ENCODE measurements around the gene STK40. TPM values are rescaled to one million over a fixed set of nuclear protein-coding genes. Genes with fewer than 3 reads are reported as not detected.

STK40 gene
- total RNA-seq, 3 donors from 2014 or later, result 63.9 to 86.1 (median 66.8) TPM

DNA sequence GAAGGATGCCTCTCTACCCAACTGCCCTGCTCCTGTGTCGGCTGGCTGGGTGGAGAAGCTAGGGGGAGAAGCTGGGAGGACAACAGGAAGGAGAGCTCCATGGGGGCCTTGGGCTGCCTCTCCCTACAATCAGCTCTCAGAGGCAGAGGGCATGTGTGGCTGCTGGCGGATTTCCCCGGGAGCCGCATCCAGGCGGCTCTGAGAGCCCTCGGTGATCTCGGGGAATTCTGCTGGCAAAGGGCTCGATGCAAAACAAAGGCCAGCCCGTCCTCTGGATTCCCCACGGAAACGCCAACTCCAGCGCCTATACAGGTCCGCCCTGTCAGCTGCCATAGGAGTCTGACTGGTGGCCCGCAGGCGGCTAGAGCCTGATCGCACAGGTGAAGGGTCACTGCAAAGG, 35.9 kb downstream of the STK40 start:
- no peak overlapping the region for H3K4me3 Mint-ChIP-seq
- DNase-seq (no peak), ATAC-seq (no peak)
- peaks cover 26% of the 10 kb centered on the region for H3K4me1 Mint-ChIP-seq (ENCODE audit: low read depth)
- H3K9me3 Mint-ChIP-seq, result no peaks in the 10 kb centered on the region
- no peaks in the 10 kb centered on the region for H3K27me3 Mint-ChIP-seq (ENCODE audit: low read depth)
- H3K36me3 Mint-ChIP-seq (ENCODE audit: insufficient read depth), result peaks cover 27% of the 10 kb centered on the region

DNA sequence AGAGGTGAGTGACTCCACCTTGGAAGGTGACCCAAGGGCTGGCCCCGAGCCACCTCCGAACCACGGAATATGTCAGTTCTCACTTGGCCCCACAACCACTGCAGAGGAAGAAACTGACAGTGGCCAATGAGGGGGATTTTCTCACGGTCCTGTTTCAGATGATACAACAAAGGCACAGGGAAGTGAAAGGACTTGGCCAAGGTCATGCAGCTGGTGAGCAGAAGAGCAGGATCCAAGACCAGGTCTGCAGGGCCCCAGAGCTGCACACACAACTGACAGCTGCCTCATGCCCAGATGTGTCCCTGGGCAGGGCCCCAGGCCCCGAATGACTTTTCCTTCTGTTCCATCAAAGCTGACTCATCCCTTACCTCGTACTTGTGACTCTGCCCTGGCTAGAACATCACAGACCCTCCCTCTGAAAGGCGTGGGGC, 36.5 kb downstream of the STK40 start:
- DNase-seq, result no peak
- no peaks in the 10 kb centered on the region for H3K27me3 Mint-ChIP-seq (ENCODE audit: low read depth)

DNA sequence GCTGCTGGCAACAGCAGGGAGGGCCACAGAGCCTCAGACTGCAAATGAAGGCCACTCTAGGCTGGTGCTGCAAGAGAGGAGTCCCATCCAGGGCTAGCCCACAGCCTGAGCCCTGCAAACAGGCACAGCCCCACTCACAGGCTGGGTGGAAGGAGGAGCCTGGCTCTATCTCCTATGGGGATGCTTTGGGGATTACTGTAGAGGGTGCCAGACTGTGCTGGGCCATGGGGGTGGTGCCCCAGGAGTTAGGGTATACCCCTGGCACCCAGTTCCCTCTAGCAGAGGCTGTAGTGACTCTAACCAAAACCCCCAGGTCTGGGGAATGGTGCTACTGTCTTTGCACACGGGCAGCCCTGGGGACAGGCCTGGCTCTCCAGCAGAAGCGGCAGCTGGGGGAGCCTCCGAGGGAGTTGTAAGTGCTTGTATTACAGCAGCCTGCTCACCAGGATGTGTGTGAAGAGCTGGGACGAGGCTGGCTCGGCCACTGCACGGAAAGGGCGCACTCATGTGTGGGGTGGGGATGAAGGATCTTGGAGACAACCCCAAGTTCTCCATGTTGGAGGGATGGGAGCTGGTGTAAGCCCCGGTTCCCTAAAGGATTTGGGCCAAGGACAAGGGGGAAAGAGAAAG, 38.9 kb downstream of the STK40 start:
- no peaks in the 10 kb centered on the region for H3K9me3 Mint-ChIP-seq
- DNase-seq, result no peak

More for the DNA sequence above, 36.5 kb downstream of the STK40 start:
- ATAC-seq, result peak in 1 of 2 donors; percentile 17
- peaks cover 25% of the 10 kb centered on the region for H3K36me3 Mint-ChIP-seq (ENCODE audit: insufficient read depth)
- no peak overlapping the region for H3K4me3 Mint-ChIP-seq
- H3K9me3 Mint-ChIP-seq, result no peaks in the 10 kb centered on the region
- peaks cover 26% of the 10 kb centered on the region for H3K4me1 Mint-ChIP-seq (ENCODE audit: low read depth)

DNA sequence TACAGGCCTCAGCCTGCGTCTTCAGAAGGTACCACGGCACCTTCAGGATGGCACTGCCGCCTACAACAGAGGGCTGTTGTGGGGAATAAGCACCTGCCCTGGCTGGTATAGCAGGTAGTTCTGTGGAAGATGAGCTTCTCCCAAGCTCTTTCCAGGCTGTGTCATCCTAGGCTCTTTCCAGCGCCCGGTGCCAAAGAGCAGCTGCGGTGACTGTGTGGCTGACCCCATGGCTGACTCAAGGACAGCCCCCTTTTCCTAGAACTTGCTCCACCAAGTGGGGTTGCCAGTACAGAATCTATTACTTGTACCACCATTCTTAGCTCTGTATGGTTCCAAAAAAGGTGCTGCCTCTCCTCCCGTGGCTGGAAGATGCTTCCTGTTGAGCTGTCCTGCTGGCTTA, 40.4 kb downstream of the STK40 start:
- ATAC-seq (no peak), DNase-seq (no peak)
- H3K27me3 Mint-ChIP-seq (ENCODE audit: low read depth), result no peaks in the 10 kb centered on the region
- H3K9me3 Mint-ChIP-seq, result no peaks in the 10 kb centered on the region
- peaks cover 4% of the 10 kb centered on the region for H3K4me1 Mint-ChIP-seq (ENCODE audit: low read depth)
- peaks cover 24% of the 10 kb centered on the region for H3K36me3 Mint-ChIP-seq (ENCODE audit: insufficient read depth)
- H3K4me3 Mint-ChIP-seq, result no peak overlapping the region

More for the DNA sequence above, 38.9 kb downstream of the STK40 start:
- Mint-ChIP-seq H3K27me3 (ENCODE audit: low read depth) (no peaks in the 10 kb centered on the region), H3K36me3 (ENCODE audit: insufficient read depth) (peaks cover 16% of the 10 kb centered on the region), H3K4me1 (ENCODE audit: low read depth) (peaks cover 19% of the 10 kb centered on the region), H3K4me3 (no peak overlapping the region)
- ATAC-seq, result no peak

DNA sequence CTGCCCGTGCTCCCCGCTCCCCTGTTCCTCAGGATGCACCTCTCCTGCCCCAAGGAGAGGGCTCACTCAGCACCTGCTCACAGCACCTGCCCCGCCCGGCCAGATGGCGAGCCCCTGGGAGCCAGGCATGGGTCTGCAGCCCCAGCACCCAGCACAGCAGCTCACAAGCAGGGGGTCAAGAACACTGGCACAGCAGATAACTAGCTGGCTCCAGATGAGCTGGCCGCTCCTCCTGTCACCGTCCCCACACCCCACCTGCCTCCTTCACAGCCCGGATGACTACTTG, 41.4 kb downstream of the STK40 start:
- Mint-ChIP-seq H3K9me3 (no peaks in the 10 kb centered on the region), H3K4me3 (no peak overlapping the region), H3K4me1 (ENCODE audit: low read depth) (peaks cover 5% of the 10 kb centered on the region), H3K27me3 (ENCODE audit: low read depth) (no peaks in the 10 kb centered on the region), H3K36me3 (ENCODE audit: insufficient read depth) (peaks cover 25% of the 10 kb centered on the region)
- ATAC-seq, result no peak
- DNase-seq, result no peak

DNA sequence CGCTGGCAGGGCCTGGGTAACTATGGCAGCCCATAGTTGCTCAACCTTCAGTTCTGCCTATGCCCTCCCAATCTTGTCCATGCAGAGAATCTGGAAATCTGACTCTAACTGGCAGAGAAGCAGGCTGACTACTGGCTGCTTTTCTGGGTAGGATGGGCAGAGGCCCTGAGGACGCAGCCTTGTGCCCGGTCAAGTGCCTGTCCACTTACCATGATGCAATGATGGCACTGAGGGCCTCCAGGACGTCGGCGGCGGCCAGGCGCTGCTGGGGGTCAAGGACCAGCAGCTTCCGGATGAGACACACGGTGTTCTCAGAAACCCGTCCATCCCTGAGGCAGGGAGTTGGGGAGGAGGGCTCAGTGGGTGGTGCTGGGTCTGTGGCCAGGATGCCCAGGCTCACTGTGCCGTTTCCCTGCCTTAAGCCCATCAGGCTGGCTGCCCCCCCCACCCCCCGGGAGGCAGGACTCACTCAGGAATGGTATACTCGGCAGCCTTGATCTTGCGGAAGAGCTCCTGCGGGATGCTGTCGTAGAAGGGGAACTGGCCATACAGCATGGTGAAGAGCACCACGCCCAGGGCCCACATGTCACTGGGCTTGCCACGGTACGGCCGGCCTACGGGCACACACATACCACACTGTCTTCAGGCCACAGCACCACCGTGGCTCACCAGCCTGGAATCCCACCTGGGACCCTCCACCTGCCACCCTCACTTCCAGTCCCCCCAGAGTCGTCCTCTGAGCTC, 41.9 kb downstream of the STK40 start:
- H3K9me3 Mint-ChIP-seq, result no peaks in the 10 kb centered on the region
- H3K4me3 Mint-ChIP-seq, result no peak overlapping the region
- ATAC-seq (no peak), DNase-seq (no peak)
- H3K4me1 Mint-ChIP-seq (ENCODE audit: low read depth), result peaks cover 10% of the 10 kb centered on the region
- no peaks in the 10 kb centered on the region for H3K27me3 Mint-ChIP-seq (ENCODE audit: low read depth)
- peaks cover 26% of the 10 kb centered on the region for H3K36me3 Mint-ChIP-seq (ENCODE audit: insufficient read depth)

DNA sequence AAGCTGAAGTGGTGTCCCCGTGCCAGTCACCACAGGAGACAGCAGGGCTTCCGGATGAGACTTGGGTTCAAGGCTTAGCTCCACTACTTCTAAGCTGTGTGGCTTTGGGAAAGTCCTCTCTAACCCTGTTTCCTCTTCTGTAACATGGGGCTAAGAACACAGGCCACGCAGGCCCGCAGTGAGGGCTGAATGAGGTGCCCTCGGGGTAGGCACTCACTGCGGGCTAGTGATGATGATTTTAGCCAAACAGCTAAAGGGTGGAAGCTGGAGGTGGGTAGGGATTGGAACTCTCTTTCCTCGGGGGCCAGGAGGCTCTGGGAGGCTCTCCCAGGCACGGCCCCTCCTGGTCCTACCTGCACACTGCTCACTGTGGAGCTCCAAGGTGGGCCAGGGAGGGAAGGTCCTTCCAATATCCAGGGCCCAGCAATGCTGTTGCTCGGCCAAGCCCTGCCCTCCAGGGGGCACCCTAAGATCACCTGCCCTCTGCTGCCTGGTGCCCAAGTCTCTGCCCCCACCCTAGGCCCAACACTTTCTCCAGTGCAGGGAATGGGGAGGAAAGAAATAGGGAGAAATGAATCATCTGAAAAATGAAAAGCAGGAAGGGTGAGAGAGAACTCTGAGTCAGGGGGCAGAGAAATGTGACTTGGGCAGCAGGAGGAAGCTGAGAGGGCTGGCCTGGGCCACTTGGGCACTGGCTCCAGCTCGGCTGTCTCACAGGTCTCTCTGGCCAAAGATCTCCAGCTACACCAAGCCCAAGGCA, 43.1 kb downstream of the STK40 start:
- H3K9me3 Mint-ChIP-seq, result no peaks in the 10 kb centered on the region
- H3K36me3 Mint-ChIP-seq (ENCODE audit: insufficient read depth), result peaks cover 21% of the 10 kb centered on the region

DNA sequence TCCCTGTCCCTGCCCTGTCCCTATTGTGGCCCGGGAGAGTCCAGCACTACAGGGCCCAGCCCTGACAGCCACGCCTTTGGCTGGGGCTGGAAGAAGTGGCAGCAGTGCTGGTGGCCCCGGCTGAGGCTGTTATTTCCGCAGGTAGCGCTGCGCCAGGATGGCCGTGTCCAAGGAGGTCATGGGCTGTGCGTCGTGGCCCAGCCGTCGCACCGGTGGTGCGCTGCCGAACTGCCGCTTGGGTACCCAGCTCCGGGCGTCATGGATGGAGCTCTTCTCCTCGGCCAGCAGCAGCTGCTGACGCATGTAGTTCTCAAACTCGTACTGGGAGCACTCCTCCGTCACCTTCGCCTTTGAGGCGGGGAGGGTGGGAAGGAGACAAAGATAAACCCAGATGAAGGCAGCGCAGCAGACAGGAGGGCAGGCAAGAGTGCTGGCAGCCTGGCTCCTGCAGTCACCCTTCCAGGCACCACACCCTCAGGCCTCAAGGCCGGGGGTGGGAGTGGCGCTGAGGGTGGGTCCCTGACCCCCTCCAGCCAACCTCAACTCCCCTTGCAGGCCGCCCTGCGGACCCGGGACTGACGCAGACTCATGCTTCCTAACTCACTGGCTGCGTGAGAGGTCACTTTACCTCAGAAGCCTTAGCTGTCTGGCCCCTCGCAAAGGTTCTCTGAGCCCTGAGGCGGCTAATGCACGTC, 44.0 kb downstream of the STK40 start:
- H3K36me3 Mint-ChIP-seq (ENCODE audit: insufficient read depth), result peaks cover 15% of the 10 kb centered on the region
- DNase-seq (no peak), ATAC-seq (no peak)
- H3K4me1 Mint-ChIP-seq (ENCODE audit: low read depth), result peaks cover 12% of the 10 kb centered on the region
- no peaks in the 10 kb centered on the region for H3K27me3 Mint-ChIP-seq (ENCODE audit: low read depth)
- H3K9me3 Mint-ChIP-seq, result no peaks in the 10 kb centered on the region
- no peak overlapping the region for H3K4me3 Mint-ChIP-seq

More for the DNA sequence above, 43.1 kb downstream of the STK40 start:
- peak; percentile 77 to 87 for ATAC-seq
- no peak overlapping the region for H3K4me3 Mint-ChIP-seq
- H3K27me3 Mint-ChIP-seq (ENCODE audit: low read depth), result no peaks in the 10 kb centered on the region
- DNase-seq, result peak; percentile 62
- peaks cover 12% of the 10 kb centered on the region for H3K4me1 Mint-ChIP-seq (ENCODE audit: low read depth)

DNA sequence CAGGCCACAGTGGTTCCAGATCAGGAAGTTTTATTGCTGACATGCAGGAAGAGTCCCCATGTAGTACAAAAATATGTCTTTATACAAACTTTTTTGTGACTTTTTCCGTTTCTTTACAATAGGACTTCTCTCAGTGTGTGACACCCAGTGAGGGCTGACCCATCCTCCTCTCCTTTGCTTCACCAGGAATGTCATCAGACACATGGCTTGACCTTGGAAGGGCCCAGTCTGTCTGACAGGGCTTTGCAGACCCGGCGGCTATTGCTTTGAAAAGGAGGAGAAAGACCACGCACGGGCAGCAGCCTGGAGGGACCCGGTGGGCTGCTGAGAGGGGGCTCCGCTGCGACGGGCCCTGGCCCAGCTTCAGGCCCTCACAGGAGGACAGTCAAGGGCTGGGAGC, 46.1 kb downstream of the STK40 start:
- no peaks in the 10 kb centered on the region for H3K27me3 Mint-ChIP-seq (ENCODE audit: low read depth)
- H3K36me3 Mint-ChIP-seq (ENCODE audit: insufficient read depth), result peaks cover 10% of the 10 kb centered on the region
- no peak for DNase-seq
- ATAC-seq, result no peak
- H3K4me1 Mint-ChIP-seq (ENCODE audit: low read depth), result peaks cover 12% of the 10 kb centered on the region
- no peaks in the 10 kb centered on the region for H3K9me3 Mint-ChIP-seq
- no peak overlapping the region for H3K4me3 Mint-ChIP-seq

DNA sequence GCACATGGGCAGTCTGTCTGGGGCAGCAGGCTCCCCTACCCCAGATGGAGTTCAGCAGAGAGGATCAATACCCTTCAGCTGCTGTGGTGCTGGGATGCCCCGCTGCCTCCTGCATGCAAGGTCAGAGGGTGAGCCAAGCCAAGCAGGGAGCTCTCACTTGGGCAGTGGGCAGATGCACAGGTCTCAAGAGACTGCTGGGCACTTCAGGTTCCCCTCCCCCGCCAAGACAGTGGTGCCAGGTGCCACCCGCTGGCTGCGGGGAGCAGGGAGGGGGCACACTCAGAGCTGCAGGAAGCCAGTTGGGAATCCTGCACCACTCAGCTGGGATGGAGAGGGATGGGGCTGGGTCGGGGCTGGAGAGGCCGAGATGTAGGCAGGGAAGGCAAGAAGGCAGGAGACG, 46.5 kb downstream of the STK40 start:
- H3K36me3 Mint-ChIP-seq (ENCODE audit: insufficient read depth), result peaks cover 9% of the 10 kb centered on the region
- ATAC-seq (no peak), DNase-seq (no peak)
- no peaks in the 10 kb centered on the region for H3K27me3 Mint-ChIP-seq (ENCODE audit: low read depth)
- peaks cover 12% of the 10 kb centered on the region for H3K4me1 Mint-ChIP-seq (ENCODE audit: low read depth)
- H3K9me3 Mint-ChIP-seq, result no peaks in the 10 kb centered on the region
- no peak overlapping the region for H3K4me3 Mint-ChIP-seq

DNA sequence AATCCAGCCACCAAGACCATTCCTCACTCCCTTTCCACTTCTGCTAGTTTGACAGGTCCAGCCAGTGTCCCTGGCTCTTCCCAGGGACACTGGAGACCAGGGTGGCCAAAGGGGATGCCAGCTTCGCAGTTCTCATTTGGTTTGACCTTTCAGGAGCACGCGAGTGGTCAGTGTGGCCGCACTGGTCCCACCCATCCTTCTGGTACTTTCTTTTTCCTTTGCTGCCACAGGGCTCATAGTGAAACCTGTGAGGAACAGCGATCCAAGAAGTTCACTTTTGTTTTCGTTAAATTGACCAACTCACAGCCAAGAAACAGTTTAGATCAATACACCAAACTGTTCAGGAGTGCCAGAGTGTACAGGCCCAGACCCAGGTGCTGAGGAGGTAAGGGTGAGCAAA, 47.9 kb downstream of the STK40 start:
- H3K27me3 Mint-ChIP-seq (ENCODE audit: low read depth), result no peaks in the 10 kb centered on the region
- H3K36me3 Mint-ChIP-seq (ENCODE audit: insufficient read depth), result peaks cover 9% of the 10 kb centered on the region
- H3K4me3 Mint-ChIP-seq, result no peak overlapping the region
- H3K4me1 Mint-ChIP-seq (ENCODE audit: low read depth), result peaks cover 12% of the 10 kb centered on the region
- H3K9me3 Mint-ChIP-seq, result no peaks in the 10 kb centered on the region
- DNase-seq (no peak), ATAC-seq (no peak)

DNA sequence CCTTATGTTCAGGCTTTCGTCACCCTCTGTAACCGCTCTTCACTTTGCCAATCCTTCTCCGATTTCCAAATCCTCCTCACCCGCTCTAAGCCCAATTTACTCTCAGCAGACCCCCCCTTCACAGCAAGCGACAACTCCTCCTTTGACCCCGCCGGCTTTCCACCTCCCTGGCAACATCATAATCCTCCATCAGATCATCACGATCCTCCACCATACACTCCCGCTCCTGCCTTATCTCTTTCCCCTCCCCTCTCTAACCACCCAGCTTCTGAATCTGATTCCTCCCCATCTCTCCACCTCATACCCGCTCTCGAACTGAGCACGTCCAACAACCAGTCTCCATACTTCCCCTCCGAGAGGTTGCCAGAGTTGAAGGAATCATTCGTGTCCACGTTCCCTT, 54.8 kb downstream of the STK40 start:
- H3K36me3 Mint-ChIP-seq (ENCODE audit: insufficient read depth), result no peaks in the 10 kb centered on the region
- no peak for ATAC-seq
- no peak for DNase-seq
- H3K27me3 Mint-ChIP-seq (ENCODE audit: low read depth), result no peaks in the 10 kb centered on the region
- H3K9me3 Mint-ChIP-seq, result no peaks in the 10 kb centered on the region
- H3K4me3 Mint-ChIP-seq, result no peak overlapping the region
- no peaks in the 10 kb centered on the region for H3K4me1 Mint-ChIP-seq (ENCODE audit: low read depth)

DNA sequence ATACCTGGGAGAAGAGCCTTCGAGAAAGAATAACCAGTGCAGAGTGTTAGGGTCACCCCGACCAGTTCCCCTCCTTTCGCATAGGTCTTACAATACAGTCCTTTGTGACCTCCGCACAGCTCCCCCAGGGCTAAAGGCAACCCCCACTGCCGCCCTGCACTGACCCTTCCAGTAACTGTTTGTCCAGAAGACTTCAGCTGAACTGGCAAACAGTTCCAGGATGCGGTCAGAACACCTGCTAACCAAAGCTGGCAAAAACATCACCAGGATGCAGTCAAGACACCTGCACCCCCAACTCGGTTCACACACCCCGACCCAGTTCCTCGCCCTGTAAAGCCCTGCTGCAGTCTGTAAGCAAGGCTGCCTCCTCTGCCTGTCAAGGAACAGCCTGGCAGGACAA, 55.9 kb downstream of the STK40 start:
- H3K4me3 Mint-ChIP-seq, result no peak overlapping the region
- no peak for ATAC-seq
- no peaks in the 10 kb centered on the region for H3K9me3 Mint-ChIP-seq

DNA sequence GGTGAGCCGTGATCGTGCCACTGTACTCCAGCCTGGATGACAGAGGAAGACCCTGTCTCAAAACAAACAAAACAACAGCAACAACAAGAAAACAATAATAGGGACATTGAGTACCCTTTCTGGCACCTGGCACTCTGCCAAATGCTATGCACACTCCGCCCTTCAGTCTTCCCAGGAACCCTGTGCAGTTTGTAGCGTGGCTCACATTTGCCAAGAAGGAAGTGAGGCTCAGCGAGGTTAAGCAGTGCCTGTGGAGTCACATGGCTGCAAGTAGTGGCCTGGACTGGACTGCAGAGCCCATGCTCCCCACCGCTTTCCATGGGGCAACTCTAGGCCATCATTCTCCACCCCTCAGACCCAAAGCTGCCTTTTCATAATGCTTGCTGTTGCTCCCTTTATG, 57.0 kb downstream of the STK40 start:
- no peak for DNase-seq
- Mint-ChIP-seq H3K4me3 (no peak overlapping the region), H3K36me3 (ENCODE audit: insufficient read depth) (no peaks in the 10 kb centered on the region), H3K4me1 (ENCODE audit: low read depth) (peaks cover 10% of the 10 kb centered on the region), H3K9me3 (no peaks in the 10 kb centered on the region), H3K27me3 (ENCODE audit: low read depth) (no peaks in the 10 kb centered on the region)
- ATAC-seq, result no peak

More for the DNA sequence above, 55.9 kb downstream of the STK40 start:
- no peaks in the 10 kb centered on the region for H3K4me1 Mint-ChIP-seq (ENCODE audit: low read depth)
- no peak for DNase-seq
- no peaks in the 10 kb centered on the region for H3K27me3 Mint-ChIP-seq (ENCODE audit: low read depth)
- no peaks in the 10 kb centered on the region for H3K36me3 Mint-ChIP-seq (ENCODE audit: insufficient read depth)
